HG03354 (cell line): ENCODE data around the gene PDCD2L.
"Not testable (repeated sequence)": the region's sequence is repeated elsewhere in the genome, so short reads cannot be mapped to it uniquely, and the experiment has no call there.

ENCODE experiments used
- ATAC-seq: cut with Tn5 transposase; IDR thresholded peaks from one replicate; pipeline ENCODE4 v1.9.1; 2021; ENCODE audit warnings: mild to moderate bottlenecking; ENCODE audit not compliant: unreplicated experiment, poor library complexity, severe bottlenecking

PDCD2L gene, protein sequence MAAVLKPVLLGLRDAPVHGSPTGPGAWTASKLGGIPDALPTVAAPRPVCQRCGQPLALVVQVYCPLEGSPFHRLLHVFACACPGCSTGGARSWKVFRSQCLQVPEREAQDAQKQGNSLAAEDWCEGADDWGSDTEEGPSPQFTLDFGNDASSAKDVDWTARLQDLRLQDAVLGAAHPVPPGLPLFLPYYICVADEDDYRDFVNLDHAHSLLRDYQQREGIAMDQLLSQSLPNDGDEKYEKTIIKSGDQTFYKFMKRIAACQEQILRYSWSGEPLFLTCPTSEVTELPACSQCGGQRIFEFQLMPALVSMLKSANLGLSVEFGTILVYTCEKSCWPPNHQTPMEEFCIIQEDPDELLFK

DNA sequence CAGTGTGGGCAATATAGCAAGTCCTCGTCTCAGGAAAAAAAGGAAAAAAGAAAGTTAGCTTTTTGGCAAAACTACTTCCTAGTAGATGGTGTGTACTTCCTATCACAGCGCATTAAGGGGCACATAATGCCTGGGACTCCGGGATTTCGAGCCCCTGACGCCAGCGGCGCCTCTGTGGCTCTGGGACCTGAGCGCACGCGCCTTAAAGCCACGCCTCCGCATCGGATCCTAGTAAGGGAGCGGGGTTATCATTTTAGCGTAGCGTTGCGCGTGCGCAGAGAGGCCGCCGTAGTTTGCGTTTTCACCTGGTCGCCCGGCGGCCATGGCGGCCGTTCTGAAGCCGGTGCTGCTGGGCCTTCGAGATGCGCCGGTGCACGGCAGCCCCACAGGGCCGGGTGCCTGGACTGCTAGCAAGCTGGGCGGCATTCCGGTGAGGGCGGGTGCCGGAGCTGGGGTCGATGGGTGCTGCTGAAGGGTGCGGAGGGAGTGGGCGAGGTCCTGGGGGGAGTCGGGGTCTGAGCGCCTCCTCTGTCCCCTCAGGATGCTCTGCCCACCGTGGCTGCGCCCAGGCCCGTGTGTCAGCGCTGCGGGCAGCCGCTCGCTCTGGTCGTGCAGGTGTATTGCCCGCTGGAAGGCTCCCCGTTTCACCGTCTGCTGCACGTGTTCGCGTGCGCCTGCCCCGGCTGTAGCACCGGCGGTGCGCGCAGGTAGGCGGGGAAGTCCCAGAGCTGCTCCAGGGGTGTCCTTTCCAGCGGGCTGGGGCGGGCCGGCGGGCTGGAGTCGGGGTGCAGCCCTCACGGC is at the start of gene PDCD2L:
Gene PDCD2L, plus strand, starts transcription at position 291 of the 801 bp plus-strand sequence. Its CDS starts 32 bp downstream, at position 323.
- ATAC-seq, result peak; percentile 93

DNA sequence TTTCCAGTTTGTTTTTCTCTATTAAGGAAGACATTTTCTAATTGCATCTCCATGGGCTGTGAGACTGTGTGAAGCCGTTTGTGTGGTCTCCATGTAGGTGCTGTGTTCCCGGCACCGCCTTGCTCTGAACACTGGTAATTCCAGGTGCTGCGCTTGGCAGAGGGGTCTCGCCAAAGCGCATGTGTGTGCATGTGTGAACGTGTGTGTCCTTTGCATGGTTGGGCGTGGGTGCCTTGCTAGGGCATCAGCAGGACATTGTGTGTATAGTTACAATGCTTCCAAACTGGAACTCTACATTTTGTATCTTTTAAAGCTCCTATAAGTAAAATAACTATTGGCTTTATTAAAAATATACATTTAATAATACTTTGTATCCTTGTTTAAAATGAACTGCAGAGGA is 49.0 kb upstream of the PDCD2L start:
- ATAC-seq, result no peak

DNA sequence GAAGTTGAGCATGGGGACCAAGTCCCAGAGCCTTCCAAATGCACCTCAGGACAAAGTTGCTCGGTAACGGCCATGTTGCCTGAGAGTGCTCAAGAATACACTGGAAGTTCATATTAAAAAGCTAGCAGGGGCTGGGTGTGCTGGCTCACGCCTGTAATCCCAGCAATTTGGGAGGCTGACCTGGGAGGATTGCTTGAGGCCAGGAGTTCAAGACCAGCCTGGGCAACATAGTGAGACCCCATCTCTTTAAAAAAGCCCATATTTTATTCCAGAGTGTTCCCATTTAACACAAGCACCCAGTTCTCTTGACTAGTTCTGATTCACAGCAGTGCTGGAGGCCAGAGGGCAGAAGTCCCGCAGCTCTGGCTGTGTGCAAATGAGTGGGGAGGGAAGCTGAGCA is 47.3 kb upstream of the PDCD2L start:
- no peak for ATAC-seq

DNA sequence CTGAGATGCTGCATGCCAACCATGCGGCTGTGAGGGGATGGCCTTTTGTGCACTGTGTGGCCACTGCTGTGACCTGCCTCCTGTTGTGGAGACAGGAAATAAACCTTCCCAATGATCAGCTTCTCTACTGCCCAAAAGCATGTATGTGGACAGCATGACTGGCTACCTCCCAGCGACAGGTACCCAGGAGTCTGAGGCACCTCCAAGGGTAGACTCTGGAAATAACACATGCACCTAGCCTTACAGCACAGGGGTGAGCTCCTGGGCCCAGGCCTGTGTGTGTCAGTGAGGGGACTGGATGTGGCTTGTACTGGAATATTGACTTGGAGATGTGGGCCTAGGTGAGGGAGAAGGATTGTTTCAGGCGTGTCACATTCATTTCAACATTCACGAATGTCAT is 46.8 kb upstream of the PDCD2L start:
- ATAC-seq, result no peak

DNA sequence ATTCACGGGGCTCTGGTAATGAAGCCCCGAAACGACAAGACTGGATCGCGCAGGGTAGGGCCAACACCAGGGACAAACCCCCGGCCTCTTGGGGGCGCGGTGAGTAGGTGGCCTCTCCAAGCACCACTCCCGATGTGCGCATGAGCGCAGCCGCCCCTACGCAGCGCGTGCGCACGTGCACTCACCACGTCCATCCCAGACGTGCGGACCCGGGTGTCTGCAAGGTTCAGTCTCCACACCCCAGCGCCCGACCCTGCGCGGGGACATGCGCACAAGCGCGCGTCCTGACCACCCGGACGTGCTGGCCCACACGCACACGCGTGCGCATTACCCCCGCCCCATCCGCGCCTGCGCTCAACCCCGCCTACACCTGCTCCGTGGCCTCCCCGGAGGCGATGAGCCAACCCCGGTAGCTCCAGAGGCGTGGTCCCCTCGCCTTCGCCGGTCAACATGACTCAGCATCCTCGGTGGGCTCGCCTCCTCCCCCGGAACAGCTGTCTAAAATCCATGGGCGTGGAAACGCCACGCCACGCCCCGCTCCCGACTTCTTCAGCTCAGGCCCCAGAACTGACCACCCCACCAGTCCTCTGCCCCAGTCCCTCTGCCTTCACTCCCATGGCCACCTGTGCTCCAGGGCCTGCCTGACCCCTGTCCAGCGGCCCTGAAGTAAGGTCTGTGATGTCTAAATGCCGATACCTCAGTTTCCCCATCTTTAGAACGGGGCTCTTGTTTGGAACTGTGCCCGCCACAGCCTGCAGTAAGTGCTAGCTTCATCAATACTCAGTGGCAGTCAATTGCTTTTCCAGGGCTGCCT is 44.9 kb upstream of the PDCD2L start:
- ATAC-seq, result peak; percentile 91

DNA sequence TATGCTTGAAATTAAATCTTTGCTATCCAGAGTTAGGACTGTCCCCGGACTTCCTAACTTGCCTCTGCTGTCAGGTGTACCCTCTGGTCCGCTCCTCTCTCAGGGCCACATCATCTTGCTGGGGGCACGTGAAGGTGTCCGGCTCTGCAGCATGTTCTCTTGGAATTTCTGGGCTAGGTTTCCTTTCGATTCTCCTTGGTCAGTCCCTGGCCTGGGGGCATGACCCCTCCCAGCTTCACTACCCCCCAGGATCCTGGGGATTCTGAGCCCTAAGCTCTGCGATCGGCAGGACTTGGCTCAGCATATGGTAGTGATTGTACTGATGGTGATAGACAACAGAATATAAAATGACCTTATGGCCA is 44.3 kb upstream of the PDCD2L start:
- ATAC-seq, result no peak

DNA sequence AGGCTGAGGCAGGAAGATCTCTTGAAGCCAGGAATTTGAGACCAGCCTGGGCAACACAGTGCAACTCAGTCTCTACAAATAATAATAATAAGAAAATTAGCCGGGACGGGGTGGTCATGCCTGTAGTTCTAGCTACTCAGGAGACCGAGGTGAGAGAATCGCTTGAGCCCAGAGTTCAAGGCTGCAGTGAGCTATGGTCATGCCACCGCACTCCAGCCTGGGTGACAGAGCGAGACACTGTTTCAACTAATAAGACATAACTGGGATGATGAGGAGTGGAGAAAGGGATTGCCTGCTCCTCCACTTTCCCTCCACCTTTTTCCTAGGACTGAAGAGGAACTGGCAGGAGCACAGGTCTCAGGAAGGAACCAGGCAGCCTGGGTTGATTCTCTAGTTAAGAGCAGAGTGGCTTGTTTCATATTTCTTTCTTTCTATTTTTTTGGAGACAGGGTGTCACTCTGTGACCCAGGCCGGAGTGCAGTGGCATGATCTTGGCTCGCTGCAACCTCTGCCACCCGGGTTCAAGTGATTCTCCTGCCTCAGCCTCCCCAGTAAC is 43.8 kb upstream of the PDCD2L start:
- ATAC-seq, result no peak

DNA sequence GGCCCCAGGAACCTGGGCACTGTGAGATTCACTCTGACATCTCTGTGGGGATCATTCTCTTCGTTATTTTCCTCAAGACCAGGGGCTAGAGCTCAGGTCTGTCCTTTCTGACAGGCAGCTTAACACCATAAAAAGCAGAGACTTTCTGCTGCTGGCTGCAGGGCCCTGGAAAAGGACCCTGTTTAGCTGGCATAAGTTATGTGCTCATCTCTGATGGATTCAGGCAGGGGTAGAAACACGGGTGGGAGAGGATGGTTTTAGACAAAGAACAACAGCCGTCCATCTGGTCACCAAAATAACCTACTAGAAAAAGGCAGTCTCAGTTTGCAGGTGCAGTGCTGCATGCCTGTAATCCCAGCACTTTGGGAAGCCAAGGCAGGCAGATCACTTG is 41.5 kb upstream of the PDCD2L start:
- no peak for ATAC-seq

DNA sequence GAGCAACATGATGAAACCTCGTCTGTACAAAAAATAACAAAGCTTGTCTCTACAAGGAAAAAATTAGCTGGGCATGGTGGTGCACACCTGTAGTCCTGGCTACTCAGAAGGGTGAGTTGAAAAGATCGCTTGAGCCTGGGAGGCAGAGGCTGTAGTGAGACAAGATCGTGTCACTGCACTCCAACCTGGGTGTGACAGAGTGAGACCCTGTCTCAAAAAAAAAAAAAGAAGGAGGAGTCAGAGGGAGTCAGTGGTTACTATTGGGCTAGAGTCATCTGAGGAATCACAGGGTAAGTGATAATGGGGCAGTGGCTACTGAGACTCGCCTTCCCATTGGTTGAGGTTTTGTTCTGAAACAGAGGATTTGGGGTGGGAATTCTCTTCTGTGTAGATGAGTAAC is 41.1 kb upstream of the PDCD2L start:
- ATAC-seq, result no peak

DNA sequence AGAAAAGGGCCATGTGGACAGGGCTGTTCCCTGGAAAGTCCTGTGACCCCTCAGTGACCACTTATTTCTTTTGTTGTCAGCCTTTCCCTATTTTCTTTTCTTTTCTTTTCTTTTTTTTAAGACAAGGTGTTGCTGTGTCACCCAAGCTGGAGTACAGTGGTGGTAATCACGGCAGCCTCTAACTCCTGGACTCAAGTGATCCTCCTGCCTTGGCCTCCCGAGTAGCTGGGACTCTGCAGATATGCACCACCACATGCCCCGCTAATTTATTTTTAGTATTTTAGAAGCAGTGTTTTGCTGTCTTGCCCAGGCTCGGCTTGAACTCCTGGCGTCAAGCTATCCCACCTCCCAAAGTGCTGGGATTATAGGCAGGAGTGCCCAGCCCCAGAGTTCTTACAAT is 40.3 kb upstream of the PDCD2L start:
- ATAC-seq, result no peak

DNA sequence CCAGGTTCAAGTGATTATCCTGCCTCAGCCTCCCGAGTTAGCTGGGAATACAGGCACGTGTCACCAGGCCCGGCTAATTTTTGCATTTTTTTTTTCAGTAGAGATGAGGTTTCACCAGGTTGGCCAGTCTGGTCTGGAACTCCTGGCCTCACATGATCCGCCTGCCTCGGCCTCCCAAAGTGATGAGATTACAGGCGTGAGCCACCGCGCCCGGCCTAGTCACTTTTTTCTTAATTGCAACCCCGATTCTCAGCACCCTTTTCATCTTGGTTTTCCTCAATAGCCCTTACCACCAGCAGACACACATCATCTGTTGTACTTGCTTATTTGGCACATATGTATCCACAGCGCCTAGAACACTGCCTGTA is 39.8 kb upstream of the PDCD2L start:
- ATAC-seq, result no peak

DNA sequence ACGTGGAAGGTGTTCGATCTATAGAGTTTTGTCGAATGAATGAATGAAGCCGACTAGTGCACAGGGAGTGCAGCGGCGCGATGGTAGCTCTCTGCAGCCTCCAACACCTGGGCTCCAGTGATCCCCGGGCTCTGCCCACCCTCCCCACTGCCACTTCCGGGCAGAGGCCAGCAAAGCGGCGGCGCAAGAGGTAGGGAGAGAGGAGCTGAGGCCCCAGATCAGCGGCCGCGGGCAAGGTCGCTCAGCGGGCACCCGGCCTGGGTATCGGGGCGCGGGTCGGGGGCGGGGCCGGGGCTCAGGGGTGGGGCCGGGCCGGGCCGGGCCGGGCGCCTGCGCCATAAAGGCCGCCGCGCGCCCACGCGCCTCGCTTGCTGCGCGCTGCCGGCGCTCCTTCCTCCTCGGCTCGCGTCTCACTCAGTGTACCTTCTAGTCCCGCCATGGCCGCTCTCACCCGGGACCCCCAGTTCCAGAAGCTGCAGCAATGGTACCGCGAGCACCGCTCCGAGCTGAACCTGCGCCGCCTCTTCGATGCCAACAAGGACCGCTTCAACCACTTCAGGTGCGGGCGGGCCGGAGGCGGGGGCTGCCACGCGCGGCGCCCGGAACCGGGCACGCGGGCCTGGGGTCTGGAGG is 39.3 kb upstream of the PDCD2L start, which contains the start of gene GPI:
Gene GPI, plus strand, starts transcription at position 367 of the 633 bp plus-strand sequence. Its CDS starts 71 bp downstream, at position 438.
- peak; percentile 70 for ATAC-seq

DNA sequence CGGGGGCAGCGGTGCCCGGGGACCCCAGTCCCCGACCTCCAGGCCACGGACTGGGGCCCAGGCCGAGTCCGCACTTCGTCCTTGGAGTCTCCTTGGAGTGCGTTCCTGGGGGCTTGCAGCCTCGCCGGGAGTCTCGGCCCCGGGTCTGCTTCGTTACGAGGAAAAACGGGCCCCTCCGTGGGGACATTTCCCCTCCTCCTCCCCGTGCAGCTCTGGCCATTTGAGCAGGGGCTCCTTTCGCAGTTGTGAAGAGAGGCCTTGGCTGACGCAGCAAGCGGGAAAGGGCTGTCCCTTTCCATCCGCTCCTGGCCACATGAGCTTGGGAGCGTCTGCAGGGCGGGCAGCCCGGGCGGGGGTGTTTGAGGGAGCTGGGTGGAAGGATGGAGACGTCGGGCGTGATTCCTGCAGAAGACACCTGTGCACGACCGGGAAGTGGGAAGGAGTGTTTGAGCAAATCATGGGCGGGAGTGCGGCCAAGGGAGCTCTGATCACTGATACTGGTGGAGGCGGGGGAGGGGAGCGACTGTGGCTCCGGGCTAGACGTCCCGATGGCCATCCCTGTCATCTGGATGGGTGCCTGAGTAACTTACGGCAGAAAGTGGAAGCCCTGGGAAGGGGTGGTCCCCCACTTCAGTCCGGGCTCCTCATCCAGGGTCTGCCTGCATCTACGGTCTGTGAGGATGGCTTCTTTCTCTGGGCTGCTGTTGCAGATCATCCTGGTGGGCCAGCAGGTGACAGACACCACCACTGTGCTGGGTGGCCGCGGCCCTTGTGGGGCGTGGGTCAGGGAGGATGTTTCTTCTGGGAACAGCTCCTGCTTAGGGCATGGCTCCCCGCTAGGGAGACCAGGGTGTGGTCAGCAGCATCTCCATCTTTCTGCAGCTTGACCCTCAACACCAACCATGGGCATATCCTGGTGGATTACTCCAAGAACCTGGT is 38.5 kb upstream of the PDCD2L start:
- peak; percentile 20 for ATAC-seq

DNA sequence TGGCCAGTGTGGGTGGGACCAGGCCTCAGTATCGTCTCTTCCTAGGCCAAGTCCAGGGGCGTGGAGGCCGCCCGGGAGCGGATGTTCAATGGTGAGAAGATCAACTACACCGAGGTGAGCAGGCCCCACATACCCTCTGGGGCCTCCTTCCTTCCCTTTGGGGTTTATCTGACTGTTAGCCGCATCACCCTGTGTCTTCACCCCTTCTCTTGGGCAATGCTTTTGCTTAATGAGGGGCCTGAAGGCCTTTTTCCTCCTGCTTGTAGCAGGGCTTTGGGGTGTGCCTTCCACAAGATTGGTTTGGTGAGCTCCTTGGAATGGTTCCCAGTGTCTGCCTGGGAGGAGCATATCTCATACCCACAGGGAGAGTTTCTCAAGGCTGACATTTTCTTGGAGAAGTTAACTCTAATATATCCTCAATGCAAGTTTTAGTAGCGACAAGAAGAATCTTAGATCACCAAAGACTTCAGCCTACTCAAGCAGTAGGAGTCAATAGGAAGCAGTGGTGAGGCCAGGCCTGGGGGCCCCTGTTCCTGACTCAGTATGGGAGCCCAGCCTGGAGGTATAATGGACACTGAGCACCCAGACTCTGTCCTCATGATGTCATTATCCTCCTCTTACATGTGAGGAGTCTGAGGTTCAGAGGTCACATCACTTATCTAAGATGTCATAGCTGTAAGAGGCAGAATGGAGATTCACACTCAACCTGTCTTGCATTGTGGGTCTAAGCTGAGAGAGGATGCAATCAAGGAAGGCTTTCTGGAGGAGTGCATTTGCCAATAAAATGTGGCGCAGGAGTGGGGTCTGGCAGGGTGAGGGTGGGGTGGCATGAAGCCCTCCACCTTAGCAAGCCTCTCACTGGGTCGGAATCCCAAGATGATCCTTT is 37.2 kb upstream of the PDCD2L start:
- no peak for ATAC-seq

DNA sequence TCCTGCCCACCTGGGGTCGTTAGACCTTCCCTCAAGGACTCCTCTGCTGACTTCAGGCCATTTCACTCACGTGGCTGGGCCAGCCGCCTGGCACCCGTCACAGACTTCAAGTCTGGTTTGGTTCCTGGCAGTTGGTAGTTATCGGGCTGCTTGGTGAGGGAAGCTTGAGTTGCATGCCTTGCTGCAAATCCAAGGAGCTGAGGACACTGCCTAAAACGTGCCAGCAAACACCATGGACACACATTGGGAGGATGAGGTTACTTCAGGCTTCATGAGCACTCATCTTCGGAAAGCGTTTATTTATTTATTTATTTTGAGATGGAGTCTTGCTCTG is 36.6 kb upstream of the PDCD2L start:
- ATAC-seq, result no peak

DNA sequence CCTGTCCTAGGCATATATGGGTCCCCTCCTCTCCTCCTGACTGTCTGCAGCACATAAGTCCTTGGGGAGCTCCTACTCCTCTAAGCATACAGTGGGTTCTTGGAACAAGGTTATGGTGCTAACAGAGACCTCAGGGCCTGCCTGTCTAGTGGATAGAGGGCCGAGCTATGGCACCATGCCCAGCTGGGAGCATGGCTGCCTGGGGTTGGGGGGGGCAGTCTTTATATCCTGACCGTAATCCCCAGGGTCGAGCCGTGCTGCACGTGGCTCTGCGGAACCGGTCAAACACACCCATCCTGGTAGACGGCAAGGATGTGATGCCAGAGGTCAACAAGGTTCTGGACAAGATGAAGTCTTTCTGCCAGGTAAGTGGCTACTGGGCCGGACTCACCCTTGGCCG is 35.9 kb upstream of the PDCD2L start:
- no peak for ATAC-seq

DNA sequence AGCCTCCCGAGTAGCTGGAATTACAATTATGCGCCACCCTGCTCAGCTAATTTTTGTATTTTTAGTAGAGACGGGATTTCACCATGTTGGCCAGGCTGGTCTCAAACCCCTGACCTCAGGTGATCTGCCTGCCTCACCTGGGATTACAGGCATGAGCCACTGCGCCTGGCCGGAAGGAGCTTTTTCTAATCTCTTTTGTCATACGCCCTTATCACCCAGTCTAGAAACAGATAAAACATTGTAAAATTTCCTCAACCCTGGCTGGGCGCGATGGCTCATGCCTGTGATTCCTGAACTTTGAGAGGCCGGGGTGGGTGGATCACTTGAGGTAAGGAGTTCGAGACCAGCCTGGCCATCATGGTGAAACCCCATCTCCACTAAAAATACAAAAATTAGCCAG is 35.0 kb upstream of the PDCD2L start:
- not testable (repeated sequence) for ATAC-seq

DNA sequence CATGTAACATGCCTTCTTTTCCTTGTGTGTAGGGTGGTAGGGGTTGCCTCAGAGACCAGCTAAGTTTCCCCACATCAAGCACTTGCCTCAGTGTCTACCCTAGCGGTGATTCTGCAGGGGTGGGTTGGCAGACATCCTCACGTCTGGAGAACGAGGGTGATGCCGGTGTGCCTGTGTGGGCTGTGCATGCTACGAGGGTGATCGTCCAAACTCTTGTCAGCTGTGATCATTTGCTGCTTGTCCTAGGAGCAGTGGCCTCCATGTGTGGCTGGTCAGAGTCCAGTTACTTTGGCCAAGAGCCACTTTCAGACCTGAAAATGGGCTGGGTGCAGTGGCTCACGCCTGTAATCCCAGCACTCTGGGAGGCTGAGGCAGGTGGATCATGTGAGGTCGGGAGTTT is 34.1 kb upstream of the PDCD2L start:
- ATAC-seq, result no peak
